ENCODE results near the gene M1AP.
"Not testable (repeated sequence)": the region's sequence is repeated elsewhere in the genome, so short reads cannot be mapped to it uniquely, and the experiment has no call there.

Gene M1AP

GRCh38 chr2:74569686-74570085 is 78.4 kb downstream of the M1AP start:
- Histone ChIP-seq H3K4me3 (no peak overlapping the region), H3K9me3 (replicated peaks in 1 of 11) (peaks cover 0 to 9% (median 0%) of the 10 kb centered on the region in 11 experiments; a peak in 6 of 22 replicates), H3K27ac (no peak overlapping the region), H3K27me3 (no peaks in the 10 kb centered on the region), H3K4me2 (peak overlapping the region in 5 of 11 experiments; percentile 73 to 90 (median 85); a peak in 7 of 22 replicates), H3K9ac (no peak overlapping the region), H3K36me3 (no peaks in the 10 kb centered on the region), H4K20me1 (no peaks in the 10 kb centered on the region), H3K4me1 (peaks cover 25 to 99% (median 56%) of the 10 kb centered on the region in 10 experiments)
- no peak for TF ChIP-seq Cebpa-rat (IDR thresholded peaks at IDR 0.05)

GRCh38 chr2:74567881-74568280 is 80.2 kb downstream of the M1AP start:
- H4K20me1 ChIP-seq: no peaks in the 10 kb centered on the region
- H3K27me3 ChIP-seq: no peaks in the 10 kb centered on the region
- H3K27ac ChIP-seq: peak overlapping the region in 1 of 11 experiments; percentile 63; a peak in 3 of 22 replicates
- no peak overlapping the region for H3K4me3 ChIP-seq
- no peak for TF ChIP-seq Cebpa-rat (IDR thresholded peaks at IDR 0.05)
- H3K9ac ChIP-seq: no peak overlapping the region
- no peaks in the 10 kb centered on the region for H3K36me3 ChIP-seq
- peaks cover 0 to 2% (median 0%) of the 10 kb centered on the region in 11 experiments; a peak in 4 of 22 replicates for H3K9me3 ChIP-seq (replicated peaks in 1 of 11)
- peak overlapping the region in 5 of 11 experiments; percentile 51 to 90 (median 64); a peak in 8 of 22 replicates for H3K4me2 ChIP-seq
- peaks cover 8 to 93% (median 40%) of the 10 kb centered on the region in 10 experiments; a peak in 18 of 20 replicates for H3K4me1 ChIP-seq

- TF ChIP-seq Cebpa-rat (IDR thresholded peaks at IDR 0.05): no peak
- Histone ChIP-seq H3K27me3 (no peaks in the 10 kb centered on the region), H3K27ac (peak overlapping the region in 5 of 11 experiments; percentile 31 to 79 (median 63); a peak in 9 of 22 replicates), H3K9ac (peak overlapping the region in 3 of 11 experiments; percentile 32 to 49 (median 38); a peak in 3 of 22 replicates), H4K20me1 (no peaks in the 10 kb centered on the region), H3K36me3 (no peaks in the 10 kb centered on the region), H3K4me1 (peaks cover 8 to 93% (median 44%) of the 10 kb centered on the region in 10 experiments; a peak in 18 of 20 replicates), H3K4me3 (no peak overlapping the region), H3K9me3 (replicated peaks in 1 of 11) (no peaks in the 10 kb centered on the region), H3K4me2 (peak overlapping the region in 7 of 11 experiments; percentile 12 to 90 (median 71); a peak in 11 of 22 replicates)
Measured at GRCh38 chr2:74566754-74567085, 81.4 kb downstream of the M1AP start.

- peak overlapping the region in 7 of 11 experiments; percentile 12 to 90 (median 71); a peak in 10 of 22 replicates for H3K4me2 ChIP-seq
- peaks cover 4 to 93% (median 41%) of the 10 kb centered on the region in 10 experiments; a peak in 17 of 20 replicates for H3K4me1 ChIP-seq
- H3K36me3 ChIP-seq: no peaks in the 10 kb centered on the region
- no peaks in the 10 kb centered on the region for H3K27me3 ChIP-seq
- peak overlapping the region in 4 of 11 experiments; percentile 56 to 79 (median 67); a peak in 9 of 22 replicates for H3K27ac ChIP-seq
- no peaks in the 10 kb centered on the region for H4K20me1 ChIP-seq
- no peak overlapping the region for H3K4me3 ChIP-seq
- TF ChIP-seq Cebpa-rat (IDR thresholded peaks at IDR 0.05): no peak
- peak overlapping the region in 3 of 11 experiments; percentile 32 to 49 (median 38); a peak in 3 of 22 replicates for H3K9ac ChIP-seq
- no peaks in the 10 kb centered on the region for H3K9me3 ChIP-seq (replicated peaks in 1 of 11)
Measured at GRCh38 chr2:74566076-74566753, 81.9 kb downstream of the M1AP start.

- Histone ChIP-seq H3K4me1 (peaks cover 6 to 91% (median 41%) of the 10 kb centered on the region in 10 experiments; a peak in 18 of 20 replicates), H3K27ac (no peak overlapping the region)
- no peak for TF ChIP-seq Cebpa-rat (IDR thresholded peaks at IDR 0.05)
Measured at GRCh38 chr2:74564222-74564621, 83.9 kb downstream of the M1AP start.

GRCh38 chr2:74562126-74562775 is 85.9 kb downstream of the M1AP start:
- Histone ChIP-seq H4K20me1 (peaks cover 0 to 4% (median 0%) of the 10 kb centered on the region in 11 experiments; a peak in 3 of 22 replicates), H3K9ac (no peak overlapping the region), H3K4me1 (peaks cover 6 to 88% (median 35%) of the 10 kb centered on the region in 10 experiments; a peak in 18 of 20 replicates), H3K4me3 (no peak overlapping the region), H3K27ac (peak overlapping the region in 7 of 11 experiments; percentile 24 to 68 (median 56); a peak in 13 of 22 replicates), H3K9me3 (replicated peaks in 1 of 11) (no peaks in the 10 kb centered on the region), H3K4me2 (peak overlapping the region in 8 of 11 experiments; percentile 43 to 86 (median 66); a peak in 16 of 22 replicates), H3K27me3 (no peaks in the 10 kb centered on the region), H3K36me3 (peaks cover 0 to 15% (median 7%) of the 10 kb centered on the region in 11 experiments; a peak in 12 of 22 replicates)
- TF ChIP-seq Cebpa-rat (IDR thresholded peaks at IDR 0.05): no peak

More at GRCh38 chr2:74564222-74564621, 83.9 kb downstream of the M1AP start:
- H3K9ac ChIP-seq: no peak overlapping the region
- H3K4me3 ChIP-seq: no peak overlapping the region
- no peaks in the 10 kb centered on the region for H3K9me3 ChIP-seq (replicated peaks in 1 of 11)
- no peaks in the 10 kb centered on the region for H3K36me3 ChIP-seq
- H4K20me1 ChIP-seq: no peaks in the 10 kb centered on the region
- H3K27me3 ChIP-seq: no peaks in the 10 kb centered on the region
- H3K4me2 ChIP-seq: peak overlapping the region in 3 of 11 experiments; percentile 2 to 29 (median 10); a peak in 3 of 22 replicates

- H3K36me3 ChIP-seq: peaks cover 0 to 28% (median 20%) of the 10 kb centered on the region in 11 experiments; a peak in 19 of 22 replicates
- not testable (repeated sequence) for H3K27ac ChIP-seq; H3K27me3 ChIP-seq; H3K9ac ChIP-seq; H3K9me3 ChIP-seq (replicated peaks in 1 of 11); H3K4me3 ChIP-seq
- peak overlapping the region in 5 of 11 experiments; percentile 72 to 86 (median 77); a peak in 9 of 22 replicates for H3K4me2 ChIP-seq
- H3K4me1 ChIP-seq: peaks cover 6 to 88% (median 35%) of the 10 kb centered on the region in 10 experiments; a peak in 18 of 20 replicates
- peaks cover 0 to 15% (median 8%) of the 10 kb centered on the region in 11 experiments; a peak in 11 of 22 replicates for H4K20me1 ChIP-seq
Measured at GRCh38 chr2:74561022-74561421, 87.1 kb downstream of the M1AP start.

GRCh38 chr2:74560591-74560990 is 87.5 kb downstream of the M1AP start:
- Histone ChIP-seq H3K9ac (no peak overlapping the region; a peak in 1 of 22 replicates), H3K4me2 (peak overlapping the region; percentile 8 to 77 (median 48); a peak in 17 of 22 replicates), H3K27ac (no peak overlapping the region), H3K36me3 (peaks cover 0 to 32% (median 21%) of the 10 kb centered on the region in 11 experiments; a peak in 19 of 22 replicates), H3K4me1 (peaks cover 9 to 88% (median 38%) of the 10 kb centered on the region in 10 experiments), H3K4me3 (no peak overlapping the region), H3K9me3 (replicated peaks in 1 of 11) (no peaks in the 10 kb centered on the region), H4K20me1 (peaks cover 0 to 19% (median 12%) of the 10 kb centered on the region in 11 experiments; a peak in 11 of 22 replicates), H3K27me3 (no peaks in the 10 kb centered on the region)
- no peak for TF ChIP-seq Cebpa-rat (IDR thresholded peaks at IDR 0.05)
